AG09309 (cell line): ENCODE data around the gene SRPX.

Experiments
- DNase-seq: peaks from one replicate; pipeline ENCODE4 v3.0.0-alpha.2; 2010; ENCODE audit warnings: low read depth
- H3K4me3 ChIP-seq: 2 replicates; pipeline ENCODE4 v1.5.1; 2011; ENCODE audit warnings: mild to moderate bottlenecking, low read depth, low read length, moderate library complexity; ENCODE audit not compliant: control insufficient read depth
- TF ChIP-seq, protein P1 (sequence below): IDR thresholded peaks from 2 replicates; pipeline ENCODE4 v1.5.1; 2011; ENCODE audit warnings: mild to moderate bottlenecking, low read depth, low read length, inconsistent platforms; ENCODE audit not compliant: insufficient read depth, control insufficient read depth; ENCODE audit errors: missing control alignments

SRPX gene

DNA sequence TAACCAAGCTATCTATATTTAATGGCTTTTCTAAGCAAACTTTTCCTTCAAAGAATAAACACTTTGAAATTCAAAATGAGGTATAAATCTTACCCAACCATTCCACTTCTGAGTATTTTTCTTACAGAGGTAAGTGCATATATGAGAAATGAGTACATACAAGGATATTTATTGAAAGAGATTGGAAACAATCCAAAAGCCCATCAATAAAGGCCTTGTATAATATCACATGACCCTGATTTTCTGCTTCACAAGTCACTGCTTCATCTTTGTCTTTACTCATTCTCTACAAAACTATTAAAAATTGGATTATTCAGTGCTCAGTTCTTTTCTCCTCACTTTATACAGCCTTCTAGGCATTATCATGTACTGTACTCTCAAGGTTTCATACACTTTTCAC is 91.3 kb downstream of the SRPX start:
- TF ChIP-seq, protein P1, sequence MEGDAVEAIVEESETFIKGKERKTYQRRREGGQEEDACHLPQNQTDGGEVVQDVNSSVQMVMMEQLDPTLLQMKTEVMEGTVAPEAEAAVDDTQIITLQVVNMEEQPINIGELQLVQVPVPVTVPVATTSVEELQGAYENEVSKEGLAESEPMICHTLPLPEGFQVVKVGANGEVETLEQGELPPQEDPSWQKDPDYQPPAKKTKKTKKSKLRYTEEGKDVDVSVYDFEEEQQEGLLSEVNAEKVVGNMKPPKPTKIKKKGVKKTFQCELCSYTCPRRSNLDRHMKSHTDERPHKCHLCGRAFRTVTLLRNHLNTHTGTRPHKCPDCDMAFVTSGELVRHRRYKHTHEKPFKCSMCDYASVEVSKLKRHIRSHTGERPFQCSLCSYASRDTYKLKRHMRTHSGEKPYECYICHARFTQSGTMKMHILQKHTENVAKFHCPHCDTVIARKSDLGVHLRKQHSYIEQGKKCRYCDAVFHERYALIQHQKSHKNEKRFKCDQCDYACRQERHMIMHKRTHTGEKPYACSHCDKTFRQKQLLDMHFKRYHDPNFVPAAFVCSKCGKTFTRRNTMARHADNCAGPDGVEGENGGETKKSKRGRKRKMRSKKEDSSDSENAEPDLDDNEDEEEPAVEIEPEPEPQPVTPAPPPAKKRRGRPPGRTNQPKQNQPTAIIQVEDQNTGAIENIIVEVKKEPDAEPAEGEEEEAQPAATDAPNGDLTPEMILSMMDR: no peak

GRCh38 chrX:38127961-38128360 is 92.7 kb downstream of the SRPX start:
- no peak for DNase-seq
- TF ChIP-seq, protein P1: no peak
- no peak overlapping the region for H3K4me3 ChIP-seq

More for the DNA sequence above, 91.3 kb downstream of the SRPX start:
- no peak overlapping the region for H3K4me3 ChIP-seq
- DNase-seq: no peak

DNA sequence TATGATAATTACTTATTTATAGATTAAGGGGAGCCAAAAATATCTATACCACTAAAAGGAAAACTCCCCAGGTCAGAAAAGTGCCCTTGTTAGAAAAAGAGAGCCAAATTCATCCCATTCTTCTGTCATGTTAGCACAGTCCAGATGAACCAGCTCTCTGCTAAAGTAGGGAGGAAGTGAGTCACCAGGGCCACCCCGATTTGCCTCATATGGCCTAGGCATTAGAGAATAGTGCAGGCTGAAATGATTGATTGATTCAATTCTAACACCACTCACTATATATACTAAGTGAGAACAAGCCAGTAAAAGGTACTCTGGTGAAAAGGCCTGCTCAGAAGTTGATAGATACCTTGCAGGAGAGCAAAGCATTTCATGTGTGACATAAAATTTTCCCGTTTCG is 94.5 kb downstream of the SRPX start:
- TF ChIP-seq, protein P1: no peak
- no peak overlapping the region for H3K4me3 ChIP-seq
- DNase-seq: no peak

DNA sequence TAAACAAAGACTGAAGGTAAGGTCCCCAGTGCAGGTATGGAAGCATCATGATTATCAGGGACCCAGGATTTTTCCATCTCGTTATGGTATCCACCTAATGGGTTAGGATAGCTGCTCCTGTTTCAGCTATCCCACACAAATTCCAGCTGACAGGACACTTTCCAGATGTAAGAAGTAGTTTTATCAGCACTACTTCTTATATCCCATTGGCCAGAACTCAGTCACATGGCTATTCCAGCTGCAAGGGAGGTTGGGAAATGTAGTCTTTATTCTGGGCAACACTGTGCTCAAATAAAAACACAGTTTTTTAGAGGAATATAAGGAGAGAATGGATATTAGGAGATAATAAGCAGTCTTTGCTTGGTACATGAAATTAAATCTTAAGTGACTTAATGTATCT is 96.7 kb downstream of the SRPX start:
- no peak overlapping the region for H3K4me3 ChIP-seq
- TF ChIP-seq, protein P1: no peak
- no peak for DNase-seq

DNA sequence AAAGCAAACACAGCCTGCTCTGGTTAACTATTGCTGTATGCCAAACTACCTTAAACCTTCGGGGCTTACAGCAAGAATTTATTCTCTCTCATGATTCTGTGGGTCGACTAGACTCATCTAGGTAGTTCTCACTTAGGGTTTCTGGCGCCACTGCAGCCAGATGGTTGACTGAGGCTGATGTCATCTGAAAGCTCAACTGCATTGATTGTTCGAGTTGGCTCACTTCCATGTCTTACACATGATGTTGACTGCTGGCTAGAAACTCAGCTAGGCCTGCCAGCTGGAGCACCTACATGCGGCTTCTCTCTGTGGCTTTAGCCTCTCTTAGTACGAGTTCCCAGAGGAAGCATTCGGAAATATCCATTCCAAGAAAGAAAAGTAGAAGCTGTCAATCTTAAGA is 103.2 kb downstream of the SRPX start:
- DNase-seq: no peak
- TF ChIP-seq, protein P1: no peak
- no peak overlapping the region for H3K4me3 ChIP-seq

DNA sequence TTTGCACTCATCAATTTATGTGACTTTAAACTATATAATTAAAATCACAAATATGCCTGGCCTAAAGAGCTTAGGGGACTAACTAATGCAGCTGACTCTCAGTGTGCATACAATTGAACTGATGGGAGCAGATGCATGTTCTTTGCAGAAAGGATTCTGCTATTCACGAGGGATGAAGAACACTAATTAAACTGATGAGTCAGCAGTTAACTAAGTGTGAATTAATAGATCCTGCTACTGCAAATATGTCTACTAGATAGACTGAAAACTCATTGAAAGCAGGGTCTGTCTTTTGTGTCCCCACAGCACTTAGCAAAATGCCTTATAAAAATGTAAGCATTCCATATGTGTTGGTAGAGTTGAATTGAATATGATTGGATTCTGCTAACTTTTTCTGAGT is 104.0 kb downstream of the SRPX start:
- H3K4me3 ChIP-seq: no peak overlapping the region
- DNase-seq: no peak
- TF ChIP-seq, protein P1: no peak

- DNase-seq: no peak
- TF ChIP-seq, protein P1: no peak
- H3K4me3 ChIP-seq: no peak overlapping the region
These were observed 108.1 kb downstream of the SRPX start for GRCh38 chrX:38112566-38112965.
